Fibroblast of pulmonary artery (primary cell): ENCODE results near the gene SMO.

ENCODE experiments used
- DNase-seq: peaks from one replicate; pipeline ENCODE4 v3.0.0-alpha.2; 2010; ENCODE audit warnings: low read depth
- H3K4me3 ChIP-seq: replicated peaks from 2 replicates; pipeline ENCODE4 v1.5.1; 2011; ENCODE audit warnings: low read depth, mild to moderate bottlenecking, control low read depth, low read length, moderate library complexity
- CTCF ChIP-seq: IDR thresholded peaks from 2 replicates; pipeline ENCODE4 v1.5.1; 2011; ENCODE audit warnings: mild to moderate bottlenecking, control low read depth, low read length, inconsistent platforms; ENCODE audit errors: missing control alignments

Gene SMO

DNA sequence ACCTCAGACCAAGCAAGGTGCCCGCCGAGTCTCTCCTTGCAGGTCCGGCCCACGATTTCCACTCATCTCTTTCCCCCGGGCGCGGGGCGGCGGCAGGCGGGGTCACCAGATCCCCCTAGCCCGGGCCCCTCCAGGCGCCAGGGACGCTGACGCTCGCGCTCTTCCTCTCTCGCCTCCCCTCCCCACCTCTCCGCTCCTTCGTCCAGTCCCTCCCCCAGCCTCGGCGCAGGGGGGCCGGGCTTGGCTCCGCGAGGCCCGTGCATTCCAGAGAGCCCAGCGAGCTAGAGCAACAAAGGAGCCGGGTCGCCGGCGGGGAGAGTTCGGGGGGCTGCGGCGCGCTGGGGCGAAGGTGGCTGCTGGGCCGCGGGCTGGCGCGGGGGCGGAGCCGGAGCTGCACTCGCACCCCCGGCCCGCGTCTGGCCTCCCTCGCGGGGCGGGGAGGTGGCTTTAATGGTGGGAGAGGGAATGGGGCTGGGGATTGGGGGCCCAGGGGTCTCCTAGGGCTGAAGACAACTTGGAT lies at the start of gene SMO:
TSS of gene SMO (plus strand) at position 262 of the 520 bp plus-strand sequence. CDS start 519 bp downstream, outside the sequence.
- DNase-seq = peak; percentile 45
- H3K4me3 ChIP-seq = peak within 1 kb of the TSS; percentile 64
- TF ChIP-seq CTCF = no peak

- DNase-seq = no peak
- no peak overlapping the region for H3K4me3 ChIP-seq
- TF ChIP-seq CTCF = no peak
Observed at GRCh38 chr7:129143724-129144094, 44.7 kb upstream of the SMO start.

- H3K4me3 ChIP-seq = peak within 1 kb of the TSS; percentile 30
- TF ChIP-seq CTCF = no peak
- peak; percentile 54 for DNase-seq
Observed at GRCh38 chr7:129144095-129144833, 44.2 kb upstream of the SMO start, which contains the start of gene TSPAN33. Gene TSPAN33 (plus strand): TSS chr7:129144707. CDS start chr7:129144981, 274 bp downstream.

DNA sequence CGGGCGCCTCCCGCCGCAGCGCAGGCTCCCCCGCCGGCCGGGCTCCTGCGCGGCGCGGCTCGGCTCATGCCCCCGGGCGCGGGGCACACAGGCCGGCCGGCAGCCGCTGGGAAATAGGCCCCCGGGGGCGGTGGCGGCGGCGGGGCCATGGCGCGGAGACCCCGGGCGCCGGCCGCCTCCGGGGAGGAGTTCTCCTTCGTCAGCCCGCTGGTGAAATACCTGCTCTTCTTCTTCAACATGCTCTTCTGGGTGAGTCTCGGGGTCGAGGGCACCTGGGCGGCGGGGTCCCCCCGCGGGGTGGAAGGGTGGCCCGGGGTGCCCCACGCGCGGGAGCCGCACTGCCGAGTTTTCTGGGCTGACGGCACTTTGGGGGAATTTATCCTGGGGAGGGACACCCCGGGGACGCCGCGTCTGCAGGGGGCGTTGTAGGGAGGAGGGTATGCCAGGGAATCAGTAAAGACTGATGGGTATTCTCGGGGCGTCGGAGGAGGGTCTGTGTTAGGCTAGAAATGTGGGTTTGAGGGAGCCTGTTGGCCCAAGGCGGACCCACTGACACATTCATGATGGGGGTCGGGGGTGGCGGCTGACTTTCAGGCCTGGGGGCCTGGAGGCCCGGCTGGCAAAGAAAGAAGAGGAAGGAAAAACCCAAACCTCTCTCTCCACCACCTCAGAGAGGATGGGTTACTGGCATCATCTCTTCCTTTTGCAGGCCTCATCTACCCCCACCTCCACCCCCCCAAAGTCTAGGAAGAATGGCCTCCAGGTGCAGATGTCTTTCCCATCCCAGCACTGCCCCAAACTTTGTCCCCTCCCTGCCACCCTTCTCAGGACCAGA lies 43.4 kb upstream of the SMO start:
- no peak for DNase-seq
- TF ChIP-seq CTCF = peak; percentile 14
- peak overlapping the region; percentile 30 for H3K4me3 ChIP-seq

DNA sequence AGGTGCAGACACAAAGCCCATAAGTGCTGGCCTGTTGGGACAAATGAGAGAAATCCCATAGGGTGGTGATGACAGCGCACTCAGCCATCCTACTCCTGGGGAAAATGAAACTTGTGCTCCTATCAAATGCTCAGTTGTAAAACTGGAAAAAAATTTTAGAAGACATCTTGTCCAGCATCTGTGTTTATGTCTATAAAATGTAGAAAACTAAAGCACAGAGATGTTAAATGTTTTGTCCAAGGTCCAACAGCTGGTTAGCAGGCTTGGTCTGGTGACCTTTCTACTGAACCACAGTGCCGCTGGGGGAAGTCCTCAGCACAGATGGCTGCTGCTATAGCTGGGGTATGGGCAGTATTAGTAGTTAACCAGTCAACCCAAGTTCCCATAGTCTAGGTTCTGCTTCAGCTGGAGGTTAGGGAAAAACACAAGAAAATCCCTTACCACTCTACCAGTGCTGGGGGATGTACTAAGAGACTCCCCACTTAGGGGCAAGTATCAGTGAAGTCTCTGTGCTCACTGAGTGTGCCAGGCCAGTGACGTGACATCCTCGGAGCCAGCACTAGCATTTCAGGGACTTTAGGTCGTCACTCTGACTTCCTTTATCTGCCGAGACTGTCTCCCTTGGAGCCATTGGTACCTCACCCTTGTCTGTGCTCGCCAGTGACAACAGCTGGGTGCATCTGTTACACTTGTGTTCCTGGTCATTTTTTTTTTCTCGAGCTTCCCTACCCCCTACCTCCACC lies 42.0 kb upstream of the SMO start:
- TF ChIP-seq CTCF = no peak
- no peak overlapping the region for H3K4me3 ChIP-seq
- DNase-seq = no peak

GRCh38 chr7:129147731-129148130 lies 40.7 kb upstream of the SMO start:
- H3K4me3 ChIP-seq = no peak overlapping the region
- DNase-seq = no peak
- TF ChIP-seq CTCF = no peak
